IMR-90 (cell line): ENCODE data around the gene ZNF124.

Source experiments
- BHLHE40 ChIP-seq: fragments of 150-350 bp; IDR thresholded peaks from 2 replicates; pipeline ENCODE4 v1.6.1; 2016; ENCODE audit warnings: mild to moderate bottlenecking, low read depth, low read length
- CHD1 ChIP-seq: IDR thresholded peaks from 2 replicates; pipeline ENCODE4 v1.6.1; 2012; ENCODE audit warnings: low read depth, low read length, improper control_type of control experiment
- ELK1 ChIP-seq: fragments of 150-350 bp; IDR thresholded peaks from 2 replicates; pipeline ENCODE4 v1.6.1; 2016; ENCODE audit warnings: low read depth, mild to moderate bottlenecking, low read length, moderate library complexity, borderline replicate concordance
- FOS ChIP-seq: fragments of 150-350 bp; IDR thresholded peaks from 2 replicates; pipeline ENCODE4 v1.6.1; 2016; ENCODE audit warnings: low read depth, low read length
- MAFK ChIP-seq: IDR thresholded peaks from 2 replicates; pipeline ENCODE4 v1.6.1; 2012; ENCODE audit warnings: low read depth, low read length, improper control_type of control experiment
- MAZ ChIP-seq: IDR thresholded peaks from 2 replicates; pipeline ENCODE4 v1.6.1; 2012; ENCODE audit warnings: low read depth, mild to moderate bottlenecking, low read length, improper control_type of control experiment, moderate library complexity, borderline replicate concordance
- MXI1 ChIP-seq: IDR thresholded peaks from 2 replicates; pipeline ENCODE4 v1.6.1; 2012; ENCODE audit warnings: low read depth, mild to moderate bottlenecking, low read length, moderate library complexity, borderline replicate concordance
- POLR2A ChIP-seq: IDR thresholded peaks from 2 replicates; pipeline ENCODE4 v1.6.1; 2012; ENCODE audit warnings: mild to moderate bottlenecking, low read depth, low read length
- RAD21 ChIP-seq: IDR thresholded peaks from 2 replicates; pipeline ENCODE4 v1.6.1; 2012; ENCODE audit warnings: low read length, improper control_type of control experiment
- RFX5 ChIP-seq: IDR thresholded peaks from 2 replicates; pipeline ENCODE4 v1.8.0; 2012; ENCODE audit warnings: low read depth, mild to moderate bottlenecking, low read length, moderate library complexity
- SMC3 ChIP-seq: fragments of 150-350 bp; IDR thresholded peaks from 2 replicates; pipeline ENCODE4 v1.6.1; 2016; ENCODE audit warnings: low read depth, mild to moderate bottlenecking, antibody characterized with exemption, low read length, moderate library complexity
- TF ChIP-seq, protein P1 (sequence below): conservative IDR thresholded peaks from 2 replicates; pipeline ENCODE4 v1.5.1; 2012; ENCODE audit warnings: mild to moderate bottlenecking, low read depth, low read length, improper control_type of control experiment
- TF ChIP-seq, protein P2 (sequence below): fragments of 150-350 bp; IDR thresholded peaks from 2 replicates; pipeline ENCODE4 v1.6.1; 2017; ENCODE audit warnings: mild to moderate bottlenecking, antibody characterized with exemption, low read length, low read depth

DNA sequence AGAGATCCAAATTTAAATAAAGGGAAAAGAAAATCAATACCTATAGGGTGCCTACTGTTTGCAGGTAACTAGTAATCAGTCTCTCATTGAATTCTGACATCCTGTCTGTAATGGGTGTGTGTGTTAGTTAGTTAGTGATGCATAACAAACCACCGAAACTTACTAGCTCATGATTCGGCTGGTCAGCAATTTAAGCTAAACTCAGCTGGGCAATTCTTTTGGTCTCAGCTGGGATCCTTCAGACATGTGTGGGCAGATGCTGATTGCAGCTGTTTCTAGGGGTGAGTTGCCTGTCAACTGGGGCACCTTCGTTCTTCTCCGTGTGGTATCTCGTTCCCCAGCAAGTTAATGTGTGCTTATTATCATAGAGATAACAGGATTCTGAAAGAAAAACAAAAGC is 40.2 kb upstream of the ZNF124 start:
- TF ChIP-seq, protein P1, sequence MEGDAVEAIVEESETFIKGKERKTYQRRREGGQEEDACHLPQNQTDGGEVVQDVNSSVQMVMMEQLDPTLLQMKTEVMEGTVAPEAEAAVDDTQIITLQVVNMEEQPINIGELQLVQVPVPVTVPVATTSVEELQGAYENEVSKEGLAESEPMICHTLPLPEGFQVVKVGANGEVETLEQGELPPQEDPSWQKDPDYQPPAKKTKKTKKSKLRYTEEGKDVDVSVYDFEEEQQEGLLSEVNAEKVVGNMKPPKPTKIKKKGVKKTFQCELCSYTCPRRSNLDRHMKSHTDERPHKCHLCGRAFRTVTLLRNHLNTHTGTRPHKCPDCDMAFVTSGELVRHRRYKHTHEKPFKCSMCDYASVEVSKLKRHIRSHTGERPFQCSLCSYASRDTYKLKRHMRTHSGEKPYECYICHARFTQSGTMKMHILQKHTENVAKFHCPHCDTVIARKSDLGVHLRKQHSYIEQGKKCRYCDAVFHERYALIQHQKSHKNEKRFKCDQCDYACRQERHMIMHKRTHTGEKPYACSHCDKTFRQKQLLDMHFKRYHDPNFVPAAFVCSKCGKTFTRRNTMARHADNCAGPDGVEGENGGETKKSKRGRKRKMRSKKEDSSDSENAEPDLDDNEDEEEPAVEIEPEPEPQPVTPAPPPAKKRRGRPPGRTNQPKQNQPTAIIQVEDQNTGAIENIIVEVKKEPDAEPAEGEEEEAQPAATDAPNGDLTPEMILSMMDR, result no peak
- TF ChIP-seq POLR2A (no peak), RAD21 (no peak), CHD1 (no peak), MAZ (no peak), BHLHE40 (no peak), MAFK (no peak), MXI1 (no peak), ELK1 (no peak), FOS (no peak), SMC3 (no peak), RFX5 (no peak)
- TF ChIP-seq, protein P2, sequence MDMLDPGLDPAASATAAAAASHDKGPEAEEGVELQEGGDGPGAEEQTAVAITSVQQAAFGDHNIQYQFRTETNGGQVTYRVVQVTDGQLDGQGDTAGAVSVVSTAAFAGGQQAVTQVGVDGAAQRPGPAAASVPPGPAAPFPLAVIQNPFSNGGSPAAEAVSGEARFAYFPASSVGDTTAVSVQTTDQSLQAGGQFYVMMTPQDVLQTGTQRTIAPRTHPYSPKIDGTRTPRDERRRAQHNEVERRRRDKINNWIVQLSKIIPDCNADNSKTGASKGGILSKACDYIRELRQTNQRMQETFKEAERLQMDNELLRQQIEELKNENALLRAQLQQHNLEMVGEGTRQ, result no peak
